IPS-20b (cell line): ENCODE results near the gene SIN3A.
"Not testable (repeated sequence)": the region's sequence is repeated elsewhere in the genome, so short reads cannot be mapped to it uniquely, and the experiment has no call there.

ENCODE experiments used
- H3K27ac ChIP-seq: one replicate; pipeline ENCODE4 v1.5.1; 2013; ENCODE audit warnings: low read length
- H3K27me3 ChIP-seq: 2 replicates; pipeline ENCODE4 v1.6.1; 2013; ENCODE audit warnings: mild to moderate bottlenecking, low read length, inconsistent platforms; ENCODE audit not compliant: insufficient read depth
- H3K36me3 ChIP-seq: 2 replicates; pipeline ENCODE4 v1.6.1; 2013; ENCODE audit warnings: low read depth, mild to moderate bottlenecking, inconsistent platforms, low read length, moderate library complexity; ENCODE audit not compliant: insufficient read depth
- H3K4me1 ChIP-seq: 2 replicates; pipeline ENCODE4 v1.6.1; 2013; ENCODE audit warnings: mild to moderate bottlenecking, control low read depth, inconsistent platforms, low read length, moderate library complexity; ENCODE audit not compliant: insufficient read depth
- H3K4me3 ChIP-seq: 2 replicates; pipeline ENCODE4 v1.5.1; 2013; ENCODE audit warnings: mild to moderate bottlenecking, low read length, inconsistent platforms
- H3K9ac ChIP-seq: 2 replicates; pipeline ENCODE4 v1.6.1; 2013; ENCODE audit warnings: low read depth, mild to moderate bottlenecking, inconsistent platforms, low read length, moderate library complexity
- H3K9me3 ChIP-seq: 2 replicates; pipeline ENCODE4 v1.6.1; 2013; ENCODE audit warnings: mild to moderate bottlenecking, low read depth, low read length, inconsistent platforms; ENCODE audit not compliant: insufficient read depth

The SIN3A gene

GRCh38 chr15:75451674-75452363 lies at the start of gene SIN3A:
Gene SIN3A, minus strand, starts transcription at chr15:75451690. Its CDS starts 21,315 bp downstream, at chr15:75430375.
- H3K4me1 ChIP-seq: peaks cover 5% of the 10 kb centered on the region; the same call in 1 of the 2 replicates
- H3K4me3 ChIP-seq: peak within 1 kb of the TSS; percentile 92
- no peaks in the 10 kb centered on the region for H3K27me3 ChIP-seq
- peaks cover 10% of the 10 kb centered on the region; the same call in 1 of the 2 replicates for H3K36me3 ChIP-seq
- H3K27ac ChIP-seq: peak within 1 kb of the TSS; percentile 91
- H3K9ac ChIP-seq: peak within 1 kb of the TSS; percentile 94
- H3K9me3 ChIP-seq: no peaks in the 10 kb centered on the region

GRCh38 chr15:75493732-75494131 lies 42.2 kb upstream of the SIN3A start:
- peaks cover 58% of the 10 kb centered on the region for H3K36me3 ChIP-seq
- H3K9me3 ChIP-seq: no peaks in the 10 kb centered on the region
- no peaks in the 10 kb centered on the region for H3K4me1 ChIP-seq
- no peak overlapping the region for H3K9ac ChIP-seq
- H3K4me3 ChIP-seq: no peak overlapping the region
- no peak overlapping the region for H3K27ac ChIP-seq
- H3K27me3 ChIP-seq: no peaks in the 10 kb centered on the region

- H3K27ac ChIP-seq: no peak overlapping the region
- H3K9me3 ChIP-seq: peaks cover 7% of the 10 kb centered on the region; the same call in 1 of the 2 replicates
- no peak overlapping the region for H3K4me3 ChIP-seq
- no peaks in the 10 kb centered on the region for H3K4me1 ChIP-seq
- no peaks in the 10 kb centered on the region for H3K27me3 ChIP-seq
- no peak overlapping the region for H3K9ac ChIP-seq
- peaks cover 59% of the 10 kb centered on the region for H3K36me3 ChIP-seq
These were observed 32.5 kb upstream of the SIN3A start for GRCh38 chr15:75483961-75484360.

- H3K27ac ChIP-seq, H3K27me3 ChIP-seq, H3K9ac ChIP-seq, H3K4me3 ChIP-seq, H3K9me3 ChIP-seq, H3K4me1 ChIP-seq: not testable (repeated sequence)
- H3K36me3 ChIP-seq: peaks cover 59% of the 10 kb centered on the region
These were observed 32.1 kb upstream of the SIN3A start for GRCh38 chr15:75483556-75483955.

GRCh38 chr15:75483106-75483505 lies 31.6 kb upstream of the SIN3A start:
- H3K9ac ChIP-seq: no peak overlapping the region
- H3K27ac ChIP-seq: no peak overlapping the region
- peaks cover 7% of the 10 kb centered on the region; the same call in 1 of the 2 replicates for H3K9me3 ChIP-seq
- no peaks in the 10 kb centered on the region for H3K4me1 ChIP-seq
- no peaks in the 10 kb centered on the region for H3K27me3 ChIP-seq
- H3K36me3 ChIP-seq: peaks cover 60% of the 10 kb centered on the region
- no peak overlapping the region for H3K4me3 ChIP-seq

GRCh38 chr15:75480463-75480862 lies 29.0 kb upstream of the SIN3A start:
- not testable (repeated sequence) for H3K27me3 ChIP-seq, H3K4me1 ChIP-seq, H3K4me3 ChIP-seq, H3K9ac ChIP-seq, H3K9me3 ChIP-seq, H3K27ac ChIP-seq
- H3K36me3 ChIP-seq: peaks cover 62% of the 10 kb centered on the region

- H3K4me3 ChIP-seq: no peak overlapping the region
- no peak overlapping the region for H3K9ac ChIP-seq
- no peak overlapping the region for H3K27ac ChIP-seq
- H3K4me1 ChIP-seq: no peaks in the 10 kb centered on the region
- no peaks in the 10 kb centered on the region for H3K27me3 ChIP-seq
- peaks cover 63% of the 10 kb centered on the region for H3K36me3 ChIP-seq
- peaks cover 7% of the 10 kb centered on the region; the same call in 1 of the 2 replicates for H3K9me3 ChIP-seq
These were observed 28.2 kb upstream of the SIN3A start for GRCh38 chr15:75479670-75480069.

- H3K4me3 ChIP-seq, H3K9ac ChIP-seq, H3K27me3 ChIP-seq, H3K4me1 ChIP-seq, H3K27ac ChIP-seq, H3K9me3 ChIP-seq: not testable (repeated sequence)
- peaks cover 64% of the 10 kb centered on the region for H3K36me3 ChIP-seq
These were observed 25.6 kb upstream of the SIN3A start for GRCh38 chr15:75477094-75477493.

- no peak overlapping the region for H3K4me3 ChIP-seq
- no peaks in the 10 kb centered on the region for H3K4me1 ChIP-seq
- no peak overlapping the region for H3K27ac ChIP-seq
- H3K9me3 ChIP-seq: no peaks in the 10 kb centered on the region
- no peak overlapping the region for H3K9ac ChIP-seq
- peaks cover 81% of the 10 kb centered on the region for H3K36me3 ChIP-seq
- H3K27me3 ChIP-seq: no peaks in the 10 kb centered on the region
These were observed 17.6 kb upstream of the SIN3A start for GRCh38 chr15:75468913-75469598.

- Histone ChIP-seq H3K27ac (no peak overlapping the region), H3K9ac (0 out of 2 replicates have a peak overlapping the region, but pooled peaks have one; percentile 38)
These were observed 9.2 kb upstream of the SIN3A start for GRCh38 chr15:75460646-75461045.

GRCh38 chr15:75459581-75459980 lies 8.1 kb upstream of the SIN3A start:
- no peak overlapping the region for H3K4me3 ChIP-seq
- H3K36me3 ChIP-seq: no peaks in the 10 kb centered on the region; the same call in 1 of the 2 replicates
- peaks cover 17% of the 10 kb centered on the region; the same call in 1 of the 2 replicates for H3K4me1 ChIP-seq
- H3K9ac ChIP-seq: no peak overlapping the region
- no peaks in the 10 kb centered on the region for H3K27me3 ChIP-seq
- no peak overlapping the region for H3K27ac ChIP-seq
- no peaks in the 10 kb centered on the region for H3K9me3 ChIP-seq

More at GRCh38 chr15:75460646-75461045, 9.2 kb upstream of the SIN3A start:
- H3K4me1 ChIP-seq: peaks cover 17% of the 10 kb centered on the region; the same call in 1 of the 2 replicates
- no peak overlapping the region for H3K4me3 ChIP-seq
- no peaks in the 10 kb centered on the region for H3K9me3 ChIP-seq
- peaks cover 4% of the 10 kb centered on the region for H3K36me3 ChIP-seq
- no peaks in the 10 kb centered on the region for H3K27me3 ChIP-seq

- Histone ChIP-seq H3K9me3 (no peaks in the 10 kb centered on the region), H3K36me3 (no peaks in the 10 kb centered on the region), H3K27me3 (no peaks in the 10 kb centered on the region), H3K27ac (no peak overlapping the region), H3K4me3 (peak overlapping the region; percentile 97), H3K4me1 (peaks cover 9% of the 10 kb centered on the region; the same call in 1 of the 2 replicates), H3K9ac (peak overlapping the region; percentile 88; the same call in 1 of the 2 replicates)
These were observed 5.2 kb upstream of the SIN3A start for GRCh38 chr15:75456710-75457109.
